HG03175 (cell line): ENCODE data around the gene SLC39A7.
"Not testable (repeated sequence)": the region's sequence is repeated elsewhere in the genome, so short reads cannot be mapped to it uniquely, and the experiment has no call there.

ENCODE experiments used
- ATAC-seq: cut with Tn5 transposase; IDR thresholded peaks from one replicate; pipeline ENCODE4 v1.9.1; 2021; ENCODE audit warnings: mild to moderate bottlenecking, moderate library complexity; ENCODE audit not compliant: unreplicated experiment

SLC39A7 gene

GRCh38 chr6:33226503-33227120 is 25.9 kb downstream of the SLC39A7 start:
- ATAC-seq: not testable (repeated sequence)

DNA sequence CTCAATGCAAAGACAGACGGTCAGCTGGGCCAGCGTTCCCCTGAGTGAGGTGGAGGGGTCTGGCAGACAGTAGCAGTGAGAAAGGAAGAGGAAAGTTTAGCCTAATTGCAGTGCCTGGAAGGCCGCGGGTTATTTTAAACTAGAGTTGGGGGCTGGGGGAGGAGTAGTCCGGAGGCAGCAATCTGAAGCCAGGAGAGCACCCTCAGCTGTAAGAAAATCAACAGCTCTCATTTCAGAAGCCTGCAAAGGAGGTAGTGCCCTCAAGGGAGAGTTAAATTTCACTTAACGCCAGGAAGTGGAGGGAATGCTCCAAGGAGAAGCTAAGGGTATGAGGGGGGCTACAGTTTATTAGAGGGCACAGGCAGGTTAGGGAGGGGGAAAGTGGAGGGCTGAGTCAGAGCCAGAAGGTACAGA is 34.6 kb downstream of the SLC39A7 start:
- no peak for ATAC-seq

GRCh38 chr6:33236328-33236727 is 35.7 kb downstream of the SLC39A7 start:
- ATAC-seq: no peak

DNA sequence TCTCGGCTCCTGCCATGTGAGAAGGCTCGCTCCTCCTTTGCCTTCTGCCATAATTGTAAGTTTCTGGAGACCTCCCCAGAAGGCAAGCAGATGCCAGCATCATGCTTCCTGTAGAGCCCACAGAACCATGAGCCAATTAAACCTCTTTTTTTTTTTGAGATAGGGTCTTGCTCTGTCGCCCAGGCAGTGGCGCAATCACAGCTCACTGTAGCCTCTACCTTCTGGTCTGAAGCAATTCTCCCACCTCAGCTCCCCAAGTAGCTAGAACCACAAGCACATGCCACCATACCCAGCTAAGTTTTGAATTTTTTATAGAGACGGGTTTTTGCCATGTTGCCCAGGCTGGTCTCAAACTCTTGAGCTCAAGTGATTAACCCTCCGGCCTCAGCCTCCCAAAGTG is 36.2 kb downstream of the SLC39A7 start:
- ATAC-seq: no peak

GRCh38 chr6:33237741-33238140 is 37.1 kb downstream of the SLC39A7 start:
- no peak for ATAC-seq

DNA sequence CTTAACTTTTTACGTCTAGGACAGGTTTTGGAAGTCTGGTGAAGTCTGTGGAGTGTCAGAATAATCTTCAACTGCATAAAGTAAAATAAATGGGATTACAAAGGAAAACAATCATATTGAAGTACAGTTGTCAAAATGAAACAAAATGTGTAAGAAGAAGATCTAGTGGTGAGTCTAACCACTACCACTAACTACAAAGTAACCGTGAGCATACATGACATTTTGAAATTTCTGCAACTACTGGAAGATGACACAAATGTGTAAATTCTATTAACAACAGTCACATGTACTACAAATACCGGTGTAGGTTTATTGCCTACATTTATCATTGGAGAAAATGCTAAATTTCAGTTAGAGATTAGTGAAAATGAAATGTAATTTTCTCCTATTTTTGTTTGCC is 41.3 kb downstream of the SLC39A7 start:
- ATAC-seq: no peak

- no peak for ATAC-seq
Measured at GRCh38 chr6:33243476-33243875, 42.8 kb downstream of the SLC39A7 start.

DNA sequence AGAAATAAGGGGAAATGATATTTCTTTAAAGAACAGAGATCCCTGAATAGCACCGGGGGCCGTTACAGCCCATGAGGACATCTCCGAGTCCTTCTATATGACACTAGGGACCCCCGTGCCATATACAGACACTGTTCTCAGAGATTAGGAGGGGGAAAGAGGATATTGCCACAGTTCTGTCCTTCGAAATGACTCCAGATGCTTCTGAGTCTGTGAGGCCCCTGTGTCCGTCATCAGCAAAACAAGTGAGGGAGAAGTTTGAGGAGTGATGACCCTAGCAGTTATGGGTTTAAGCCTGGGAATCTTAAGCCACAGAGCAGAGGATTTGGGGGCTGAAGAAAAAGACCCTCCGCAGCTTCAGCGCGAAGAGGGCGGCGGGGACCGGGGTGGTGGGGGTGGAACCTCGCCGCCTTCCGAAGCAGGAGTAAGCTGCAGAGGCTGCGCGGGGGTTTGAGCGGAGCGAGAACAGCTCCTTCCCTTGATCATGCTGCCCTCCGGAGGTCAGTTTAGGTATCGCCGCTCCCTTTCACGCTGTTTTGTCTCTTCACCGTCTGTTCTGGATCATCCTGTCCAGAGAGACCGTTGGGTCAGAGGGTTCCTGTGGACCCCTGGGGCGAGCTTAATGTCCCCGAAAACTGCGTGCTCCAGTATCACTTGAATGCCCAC is 47.4 kb downstream of the SLC39A7 start:
- peak; percentile 25 for ATAC-seq

DNA sequence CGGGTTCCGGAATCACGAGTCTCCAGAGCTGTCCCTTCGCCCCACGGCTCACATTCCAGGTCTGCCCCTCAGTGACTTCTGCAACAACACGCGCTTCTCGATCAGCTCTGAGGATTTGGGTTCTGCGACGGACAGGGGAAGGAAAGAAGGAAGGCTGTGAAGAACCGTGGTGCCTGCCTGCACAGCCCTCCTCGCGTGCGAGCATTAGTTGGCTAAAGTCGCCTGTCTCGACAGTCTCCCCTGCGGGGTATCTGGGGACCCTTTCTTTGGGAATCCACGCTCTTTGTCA is 47.9 kb downstream of the SLC39A7 start:
- no peak for ATAC-seq

DNA sequence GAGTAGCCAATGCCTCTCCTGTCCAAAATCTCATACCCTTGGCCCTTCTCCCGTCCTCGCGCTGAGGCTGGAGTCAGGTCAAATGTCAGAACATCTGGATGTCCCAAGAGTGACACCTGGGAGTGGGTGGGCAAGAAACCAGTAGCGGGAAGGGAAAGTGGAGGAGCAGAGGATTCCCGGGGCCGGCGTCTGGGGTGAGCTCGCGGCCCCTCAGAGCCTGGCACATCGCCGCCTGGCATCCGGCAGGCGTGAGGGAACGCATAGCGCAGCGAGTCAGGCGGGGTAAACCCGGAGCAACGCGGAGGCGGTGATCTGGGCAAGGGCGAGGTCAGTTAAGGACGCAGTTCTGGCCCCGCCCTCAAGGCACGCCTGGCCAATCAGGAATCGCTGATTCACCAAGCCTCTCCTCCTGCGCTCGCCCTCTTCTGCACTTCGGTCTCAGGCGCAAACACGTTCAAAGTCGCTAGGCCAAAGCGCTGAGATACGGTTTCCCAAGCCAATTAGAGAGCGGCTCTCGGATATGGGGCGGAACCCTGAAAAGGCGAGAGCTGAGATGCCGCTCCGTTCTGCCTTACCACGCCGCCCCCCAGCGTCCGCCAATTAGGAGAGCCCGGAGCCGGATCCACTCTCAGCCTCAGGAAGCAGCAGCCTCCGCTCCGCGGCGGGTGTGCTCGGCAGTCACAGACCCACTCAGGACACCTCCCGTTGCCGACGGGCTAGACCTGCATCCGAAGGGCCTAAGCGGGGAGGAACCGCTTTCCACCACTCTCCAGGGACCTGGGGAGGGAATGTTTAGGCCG is 48.5 kb downstream of the SLC39A7 start:
- ATAC-seq: peak; percentile 91

GRCh38 chr6:33249732-33250630 is 49.3 kb downstream of the SLC39A7 start:
- ATAC-seq: no peak

DNA sequence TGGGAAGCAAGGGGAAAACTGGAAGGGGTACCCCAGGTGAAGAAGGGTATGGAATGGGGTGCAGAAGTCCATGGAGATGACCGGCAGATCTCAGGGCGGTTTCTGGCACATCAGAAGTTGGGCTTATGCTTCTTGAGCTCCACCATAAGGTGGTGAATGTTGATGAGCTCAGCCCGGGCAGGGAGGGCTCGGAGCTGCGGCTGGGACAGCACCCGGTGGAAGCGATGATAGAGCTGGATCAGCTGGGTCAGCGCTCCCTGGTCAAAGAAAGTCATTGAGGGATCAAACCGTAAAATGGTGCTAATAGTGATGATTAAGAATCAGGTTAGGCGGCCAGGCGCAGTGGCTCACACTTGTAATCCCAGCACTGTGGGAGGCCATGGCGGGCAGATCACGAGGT is 50.1 kb downstream of the SLC39A7 start:
- no peak for ATAC-seq

DNA sequence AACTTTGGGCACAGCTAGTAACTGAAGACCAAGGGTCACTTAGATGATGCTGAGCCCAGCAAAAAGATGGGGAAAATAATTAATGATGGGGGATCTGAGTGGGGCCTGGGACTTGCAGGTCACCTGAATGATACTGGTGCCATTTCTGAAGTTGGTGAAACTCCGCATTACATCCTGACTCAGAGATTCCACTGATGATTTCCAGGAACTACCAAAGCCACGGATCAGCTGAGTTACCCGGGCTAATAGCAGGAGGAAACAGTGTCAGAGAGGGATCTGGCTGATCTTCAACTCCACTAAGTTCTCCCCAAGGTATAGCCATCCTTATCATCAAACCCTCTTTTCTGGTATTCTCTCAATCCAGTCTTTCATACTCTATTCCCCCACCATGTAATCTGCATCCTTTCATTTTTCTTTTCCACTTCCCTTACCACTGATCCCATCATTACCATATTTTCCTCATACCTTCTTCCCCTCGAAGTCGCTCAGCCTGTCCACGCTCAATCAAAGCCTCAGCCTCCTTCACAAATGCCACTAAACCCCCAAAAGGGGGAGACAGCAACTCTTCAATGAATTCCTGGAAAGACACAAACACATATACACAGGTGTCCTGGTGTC is 50.8 kb downstream of the SLC39A7 start:
- ATAC-seq: no peak

DNA sequence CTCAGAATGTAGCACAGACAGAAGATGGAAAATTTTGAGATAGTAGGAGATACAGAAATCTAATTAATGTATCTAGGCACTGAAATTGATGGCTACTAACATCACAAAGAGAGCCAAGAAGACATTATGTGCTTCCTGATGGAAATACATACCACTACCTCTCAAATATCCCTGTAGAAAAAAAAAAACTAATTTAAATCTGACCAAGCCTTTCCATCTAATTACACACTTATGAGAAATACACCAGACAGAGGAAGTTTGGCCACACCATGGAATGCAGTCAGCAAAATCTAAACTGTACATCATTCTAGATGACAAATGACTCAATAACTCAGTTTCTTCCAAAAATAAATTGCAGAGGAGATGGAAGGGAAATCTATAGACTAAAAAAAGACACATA is 52.1 kb downstream of the SLC39A7 start:
- ATAC-seq: no peak
